OCI-LY7 (cell line): ENCODE data around the gene CA11.

Experiments
- CTCF ChIP-seq: fragments of 200-600 bp; sonication (generic); conservative IDR thresholded peaks from 2 replicates; pipeline ENCODE4 v1.5.1; 2014; ENCODE audit warnings: mild to moderate bottlenecking, antibody characterized with exemption, low read length, moderate library complexity, mixed read lengths
- EZH2phosphoT487 ChIP-seq: fragments of 200-600 bp; sonication (generic); IDR thresholded peaks from 2 replicates; pipeline ENCODE4 v1.6.1; 2018; ENCODE audit warnings: low read depth, borderline replicate concordance, mild to moderate bottlenecking, mixed run types, antibody characterized with exemption, low read length, moderate library complexity, mixed read lengths

- TF ChIP-seq CTCF (no peak), EZH2phosphoT487 (no peak)
Measured at GRCh38 chr19:48632692-48633147, 13.3 kb downstream of the CA11 start.
